ENCODE data around the gene COMT. TPM values are rescaled to one million over a fixed set of nuclear protein-coding genes. Genes with fewer than 3 reads are reported as not detected.
"Not testable (repeated sequence)": the region's sequence is repeated elsewhere in the genome, so short reads cannot be mapped to it uniquely, and the experiment has no call there.

The COMT gene
- total and polyA plus RNA-seq, 2 experiments from 2014 or later = 29.6 to 29.8 TPM

DNA sequence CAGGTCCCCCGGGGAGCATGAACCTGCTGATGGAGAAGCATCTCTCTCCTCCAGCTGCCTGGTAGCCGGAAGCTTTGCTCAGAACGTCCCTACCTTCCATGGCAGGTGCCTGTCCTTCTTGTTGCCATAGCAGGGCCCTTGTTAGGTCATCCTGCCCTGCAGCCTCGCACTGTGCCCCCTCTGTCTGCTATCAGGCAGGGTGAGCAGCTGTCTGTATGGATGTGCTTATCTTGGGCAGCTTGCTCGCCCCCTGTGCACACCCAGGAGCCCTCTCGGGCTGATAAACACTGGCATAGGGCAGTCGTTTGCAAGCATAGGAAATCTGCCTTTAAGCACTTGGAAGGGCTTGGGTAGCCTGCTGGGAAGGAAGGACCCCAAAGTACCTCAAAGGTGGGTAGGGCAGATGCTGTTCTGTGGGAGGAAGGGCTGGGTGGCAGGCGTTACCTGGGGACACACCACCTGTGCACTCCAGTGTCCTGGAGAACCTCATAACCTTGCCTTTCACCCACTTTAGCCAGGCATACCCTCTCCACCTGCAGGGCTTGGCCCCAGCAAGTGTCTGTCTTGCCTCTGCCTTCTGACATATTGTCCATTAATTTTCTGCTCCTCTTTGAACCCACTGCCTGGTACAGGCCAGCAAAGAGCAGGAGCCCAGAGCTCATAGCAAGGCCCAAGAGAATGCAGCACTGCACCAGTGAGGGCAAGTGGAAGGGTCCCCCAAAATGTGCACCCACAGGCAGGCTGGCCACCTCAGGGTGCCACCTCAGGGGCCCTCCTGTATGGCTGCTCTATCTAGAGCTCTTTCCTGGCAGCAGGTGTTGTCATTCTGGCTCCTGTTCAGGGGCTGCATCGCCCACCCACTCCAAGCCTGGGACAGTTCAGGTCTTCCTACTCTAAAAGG lies 8.0 kb upstream of the COMT start (continued):
- TF ChIP-seq, protein P1, sequence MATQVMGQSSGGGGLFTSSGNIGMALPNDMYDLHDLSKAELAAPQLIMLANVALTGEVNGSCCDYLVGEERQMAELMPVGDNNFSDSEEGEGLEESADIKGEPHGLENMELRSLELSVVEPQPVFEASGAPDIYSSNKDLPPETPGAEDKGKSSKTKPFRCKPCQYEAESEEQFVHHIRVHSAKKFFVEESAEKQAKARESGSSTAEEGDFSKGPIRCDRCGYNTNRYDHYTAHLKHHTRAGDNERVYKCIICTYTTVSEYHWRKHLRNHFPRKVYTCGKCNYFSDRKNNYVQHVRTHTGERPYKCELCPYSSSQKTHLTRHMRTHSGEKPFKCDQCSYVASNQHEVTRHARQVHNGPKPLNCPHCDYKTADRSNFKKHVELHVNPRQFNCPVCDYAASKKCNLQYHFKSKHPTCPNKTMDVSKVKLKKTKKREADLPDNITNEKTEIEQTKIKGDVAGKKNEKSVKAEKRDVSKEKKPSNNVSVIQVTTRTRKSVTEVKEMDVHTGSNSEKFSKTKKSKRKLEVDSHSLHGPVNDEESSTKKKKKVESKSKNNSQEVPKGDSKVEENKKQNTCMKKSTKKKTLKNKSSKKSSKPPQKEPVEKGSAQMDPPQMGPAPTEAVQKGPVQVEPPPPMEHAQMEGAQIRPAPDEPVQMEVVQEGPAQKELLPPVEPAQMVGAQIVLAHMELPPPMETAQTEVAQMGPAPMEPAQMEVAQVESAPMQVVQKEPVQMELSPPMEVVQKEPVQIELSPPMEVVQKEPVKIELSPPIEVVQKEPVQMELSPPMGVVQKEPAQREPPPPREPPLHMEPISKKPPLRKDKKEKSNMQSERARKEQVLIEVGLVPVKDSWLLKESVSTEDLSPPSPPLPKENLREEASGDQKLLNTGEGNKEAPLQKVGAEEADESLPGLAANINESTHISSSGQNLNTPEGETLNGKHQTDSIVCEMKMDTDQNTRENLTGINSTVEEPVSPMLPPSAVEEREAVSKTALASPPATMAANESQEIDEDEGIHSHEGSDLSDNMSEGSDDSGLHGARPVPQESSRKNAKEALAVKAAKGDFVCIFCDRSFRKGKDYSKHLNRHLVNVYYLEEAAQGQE (IDR thresholded peaks at IDR 0.05; ENCODE audit: unreplicated experiment) = no peak
- TF ChIP-seq STAT1 (IDR thresholded peaks at IDR 0.05; ENCODE audit: unreplicated experiment) = no peak
- no peak for TF ChIP-seq CREB1 (CRISPR knock-in tag; IDR thresholded peaks at IDR 0.05; ENCODE audit: low read depth)
- no peak for TF ChIP-seq POLR2AphosphoS5 (IDR thresholded peaks at IDR 0.05; ENCODE audit: low read depth)
- no peak for TF ChIP-seq JUNB (IDR thresholded peaks at IDR 0.05; ENCODE audit: unreplicated experiment)
- TF ChIP-seq EZH2 (IDR thresholded peaks at IDR 0.05; ENCODE audit: low read depth, unreplicated experiment) = no peak
- TF ChIP-seq, protein P2, sequence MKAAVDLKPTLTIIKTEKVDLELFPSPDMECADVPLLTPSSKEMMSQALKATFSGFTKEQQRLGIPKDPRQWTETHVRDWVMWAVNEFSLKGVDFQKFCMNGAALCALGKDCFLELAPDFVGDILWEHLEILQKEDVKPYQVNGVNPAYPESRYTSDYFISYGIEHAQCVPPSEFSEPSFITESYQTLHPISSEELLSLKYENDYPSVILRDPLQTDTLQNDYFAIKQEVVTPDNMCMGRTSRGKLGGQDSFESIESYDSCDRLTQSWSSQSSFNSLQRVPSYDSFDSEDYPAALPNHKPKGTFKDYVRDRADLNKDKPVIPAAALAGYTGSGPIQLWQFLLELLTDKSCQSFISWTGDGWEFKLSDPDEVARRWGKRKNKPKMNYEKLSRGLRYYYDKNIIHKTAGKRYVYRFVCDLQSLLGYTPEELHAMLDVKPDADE (IDR thresholded peaks at IDR 0.05) = no peak
- TF ChIP-seq ZNF331 (CRISPR knock-in tag; IDR thresholded peaks at IDR 0.05; ENCODE audit: low read depth) = no peak

DNA sequence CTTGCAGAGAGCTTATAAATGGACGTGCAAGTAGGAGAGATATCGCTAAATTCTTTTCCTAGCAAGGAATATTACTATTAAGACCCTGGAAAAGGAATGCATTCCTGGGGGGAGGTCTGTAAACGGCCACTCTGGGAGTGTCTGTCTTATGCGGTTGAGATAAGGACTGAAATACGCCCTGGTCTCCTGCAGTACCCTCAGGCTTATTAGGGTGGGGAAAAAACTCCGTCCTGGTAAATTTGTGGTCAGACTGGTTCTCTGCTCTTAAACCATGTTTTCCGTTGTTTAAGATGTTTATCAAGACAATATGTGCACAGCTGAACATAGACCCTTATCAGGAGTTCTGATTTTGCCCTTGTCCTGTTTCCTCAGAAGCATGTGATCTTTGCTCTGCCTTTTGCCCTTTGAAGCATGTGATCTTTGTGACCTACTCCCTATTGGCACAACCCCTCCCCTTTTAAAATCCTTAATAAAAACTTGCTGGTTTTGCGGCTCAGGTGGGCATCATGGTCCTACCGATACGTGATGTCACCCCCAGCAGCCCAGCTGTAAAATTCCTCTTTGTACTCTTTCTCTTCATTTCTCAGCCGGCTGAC lies 6.4 kb upstream of the COMT start:
- not testable (repeated sequence) for H3K27ac ChIP-seq (ENCODE audit: low read depth); H3K4me1 ChIP-seq (ENCODE audit: insufficient read depth); H3K27me3 Mint-ChIP-seq (ENCODE audit: insufficient read depth, low read depth, poor library complexity); ATAC-seq; H3K9me2 ChIP-seq (ENCODE audit: insufficient read depth); H3K4me3 Mint-ChIP-seq; H4K20me1 ChIP-seq (replicated peaks; ENCODE audit: insufficient read depth); DNase-seq (ENCODE audit: low spot score); H3F3A ChIP-seq (replicated peaks; ENCODE audit: low read depth); H3K36me3 ChIP-seq (ENCODE audit: insufficient read depth); H3K4me2 ChIP-seq; H2AFZ ChIP-seq; H3K27ac Mint-ChIP-seq; H3K4me1 Mint-ChIP-seq; H3K27me3 ChIP-seq (ENCODE audit: insufficient read depth); H3K4me3 ChIP-seq; H3K79me2 ChIP-seq (replicated peaks; ENCODE audit: insufficient read depth)
- H3K36me3 Mint-ChIP-seq (ENCODE audit: low read depth) = peaks cover 21% of the 10 kb centered on the region
- peaks cover 19% of the 10 kb centered on the region for H3K9me3 Mint-ChIP-seq

Data from GM23338 (cell line).